Measurements from ENCODE around the gene CD99. TPM values are rescaled to one million over a fixed set of nuclear protein-coding genes. Genes with fewer than 3 reads are reported as not detected.
"Not testable (repeated sequence)": the region's sequence is repeated elsewhere in the genome, so short reads cannot be mapped to it uniquely, and the experiment has no call there.

The CD99 gene
- total RNA-seq, 2 experiments from 2014 or later = 112 to 116 TPM

DNA sequence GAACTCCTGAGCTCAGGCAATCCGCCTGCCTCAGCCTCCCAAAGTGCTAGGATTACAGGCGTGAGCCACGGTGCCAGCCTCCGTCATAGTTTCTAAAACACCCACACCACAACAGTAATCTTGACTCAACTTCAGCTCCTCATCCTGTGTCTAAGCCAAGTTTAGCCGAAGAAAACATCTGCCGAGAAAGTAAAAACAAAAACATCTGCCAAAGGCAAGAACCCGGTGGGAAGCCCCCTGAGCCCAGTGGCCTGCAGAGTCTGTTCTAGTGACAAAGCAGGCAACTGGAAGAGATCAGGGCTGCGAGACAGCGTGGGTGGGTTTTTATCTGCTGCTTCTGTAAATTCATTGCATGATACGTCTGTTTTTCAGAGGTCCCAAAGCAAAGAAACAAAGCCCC lies 26.6 kb upstream of the CD99 start:
- Mint-ChIP-seq H3K4me3 (no peak overlapping the region), H3K4me1 (peaks cover 5% of the 10 kb centered on the region), H3K27ac (no peak overlapping the region), H3K9me3 (no peaks in the 10 kb centered on the region), H3K27me3 (no peaks in the 10 kb centered on the region), H3K36me3 (peaks cover 3% of the 10 kb centered on the region)
- no peak for DNase-seq

DNA sequence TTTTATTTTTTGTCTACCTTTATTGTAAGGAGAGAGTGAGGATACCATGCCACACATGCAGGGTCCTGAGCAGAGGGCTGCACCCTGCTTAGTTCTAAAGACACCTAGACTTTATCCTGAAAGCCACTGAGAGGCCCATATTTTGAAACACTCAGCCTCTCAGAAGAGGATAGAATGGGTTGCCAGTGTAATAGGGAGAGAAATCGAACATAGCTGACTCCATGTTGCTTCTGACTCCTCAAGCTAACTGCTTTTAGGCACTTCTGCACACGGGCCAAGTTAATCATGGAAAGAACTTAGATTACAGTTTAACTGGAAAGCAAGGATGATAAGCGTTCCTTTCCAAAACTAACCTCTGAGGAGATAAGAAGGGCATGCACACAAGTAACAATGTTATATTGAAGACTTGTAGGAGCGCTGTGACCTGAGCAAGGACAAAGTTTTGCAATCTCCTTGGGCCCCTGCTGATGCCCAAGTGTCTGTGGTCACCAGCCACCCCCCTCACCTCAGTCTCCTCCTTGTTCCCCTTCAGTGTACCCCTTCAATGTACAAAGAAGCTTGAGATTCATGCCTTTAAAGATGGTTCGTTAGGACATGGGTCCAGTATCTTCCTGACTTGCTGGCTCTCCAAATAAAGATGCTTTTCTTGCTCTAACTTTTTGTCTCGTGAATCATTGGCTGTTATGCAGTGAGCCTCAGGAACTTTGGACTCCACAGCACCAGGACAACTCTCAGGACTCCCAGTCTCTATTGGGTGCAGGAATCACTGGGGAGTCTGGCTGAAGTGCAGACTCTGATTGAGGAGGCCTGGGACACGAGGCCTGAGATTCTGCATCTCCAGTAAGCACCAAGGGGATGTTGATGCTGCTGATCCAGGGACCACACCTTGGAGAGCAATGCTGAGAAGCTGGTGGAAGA lies 25.4 kb upstream of the CD99 start:
- H3K27ac Mint-ChIP-seq = no peak overlapping the region
- H3K4me1 Mint-ChIP-seq = peaks cover 5% of the 10 kb centered on the region
- H3K9me3 Mint-ChIP-seq = no peaks in the 10 kb centered on the region
- peaks cover 3% of the 10 kb centered on the region for H3K36me3 Mint-ChIP-seq
- no peaks in the 10 kb centered on the region for H3K27me3 Mint-ChIP-seq
- H3K4me3 Mint-ChIP-seq = no peak overlapping the region
- no peak for DNase-seq

DNA sequence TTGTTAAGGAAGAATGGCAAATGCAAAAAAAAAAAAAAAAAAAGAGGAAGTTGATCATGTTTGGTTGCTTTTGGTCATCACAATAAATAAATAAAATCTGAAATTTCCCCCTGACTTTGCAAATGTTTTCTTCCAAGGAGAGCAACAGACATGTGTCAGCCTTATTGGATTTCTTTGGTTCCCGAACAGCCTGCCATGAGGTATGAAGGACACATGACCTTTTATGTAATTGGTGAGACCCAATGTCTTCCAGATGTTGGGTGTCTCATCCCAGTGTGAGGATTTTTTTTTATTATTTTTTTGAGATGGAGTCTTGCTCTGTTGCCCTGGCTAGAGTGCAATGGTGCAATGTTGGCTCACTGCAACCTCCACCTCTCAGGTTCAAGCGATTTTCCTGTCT lies 24.6 kb upstream of the CD99 start:
- Mint-ChIP-seq H3K4me3 (no peak overlapping the region), H3K9me3 (no peaks in the 10 kb centered on the region), H3K4me1 (peaks cover 5% of the 10 kb centered on the region), H3K36me3 (peaks cover 3% of the 10 kb centered on the region), H3K27me3 (no peaks in the 10 kb centered on the region), H3K27ac (no peak overlapping the region)
- DNase-seq = no peak

DNA sequence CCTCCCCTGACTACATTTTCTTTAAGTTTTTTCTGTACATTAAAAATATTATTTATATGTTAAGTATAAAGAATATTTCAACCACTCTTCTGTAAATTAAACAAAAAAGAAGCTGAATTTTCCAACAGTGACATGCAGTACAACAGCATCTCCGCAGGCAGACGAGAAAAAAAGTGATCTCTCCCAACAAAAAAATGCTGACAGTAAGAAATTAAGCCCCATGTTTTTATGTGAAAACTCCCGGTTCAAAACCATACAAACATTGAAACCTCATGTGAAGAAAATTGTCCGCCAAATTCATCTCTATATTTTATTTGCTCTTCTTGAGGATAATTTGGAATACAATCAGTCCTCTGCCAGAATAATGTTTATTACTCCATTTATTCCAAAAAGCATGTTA lies 20.1 kb upstream of the CD99 start:
- Mint-ChIP-seq H3K36me3 (peaks cover 1% of the 10 kb centered on the region), H3K9me3 (no peaks in the 10 kb centered on the region), H3K27ac (no peak overlapping the region), H3K27me3 (no peaks in the 10 kb centered on the region), H3K4me1 (no peaks in the 10 kb centered on the region), H3K4me3 (no peak overlapping the region)
- DNase-seq = no peak

DNA sequence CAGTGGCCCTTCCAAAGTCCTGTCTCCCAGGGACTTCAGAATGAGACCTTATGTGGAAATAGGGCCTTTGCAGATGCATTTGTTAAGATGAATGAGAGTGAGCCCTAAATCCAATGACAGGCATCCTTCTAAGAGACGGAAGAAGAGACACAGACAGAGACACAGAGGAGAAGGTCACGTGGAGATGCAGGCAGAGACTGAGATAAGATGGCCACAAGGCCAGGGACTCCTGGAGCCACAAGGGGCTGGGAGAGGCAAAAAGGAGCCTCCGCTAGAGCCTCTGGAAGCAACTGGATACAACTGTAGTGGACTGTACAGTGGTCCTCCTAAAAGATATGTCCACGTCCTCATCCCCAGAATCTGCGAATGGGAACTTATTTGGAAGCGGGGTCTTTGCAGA lies 19.0 kb upstream of the CD99 start:
- Mint-ChIP-seq H3K36me3 (no peaks in the 10 kb centered on the region), H3K27ac (no peak overlapping the region), H3K4me1 (no peaks in the 10 kb centered on the region), H3K9me3 (no peaks in the 10 kb centered on the region), H3K27me3 (no peaks in the 10 kb centered on the region), H3K4me3 (no peak overlapping the region)
- DNase-seq = no peak

DNA sequence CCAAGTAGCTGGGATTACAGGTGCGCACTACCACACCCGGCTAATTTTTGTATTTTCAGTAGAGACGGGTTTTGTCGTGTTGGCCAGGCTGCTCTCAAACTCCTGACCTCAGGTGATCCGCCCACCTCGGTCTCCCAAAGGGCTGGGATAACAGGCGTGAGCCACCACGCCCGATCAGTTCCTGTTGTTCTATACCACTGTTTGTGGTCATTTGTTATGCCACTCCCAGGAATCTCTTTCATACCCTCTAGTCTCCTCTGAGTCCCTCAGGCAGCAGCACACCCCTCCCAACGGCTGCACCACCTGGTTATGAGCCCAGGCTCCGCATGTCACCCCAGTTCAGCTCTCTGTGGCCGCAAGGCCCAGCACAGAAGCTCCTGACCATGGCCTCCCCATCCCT lies 17.5 kb upstream of the CD99 start:
- H3K4me3 Mint-ChIP-seq = no peak overlapping the region
- H3K9me3 Mint-ChIP-seq = no peaks in the 10 kb centered on the region
- H3K27ac Mint-ChIP-seq = no peak overlapping the region
- H3K36me3 Mint-ChIP-seq = no peaks in the 10 kb centered on the region
- no peak for DNase-seq
- H3K27me3 Mint-ChIP-seq = no peaks in the 10 kb centered on the region
- no peaks in the 10 kb centered on the region for H3K4me1 Mint-ChIP-seq

DNA sequence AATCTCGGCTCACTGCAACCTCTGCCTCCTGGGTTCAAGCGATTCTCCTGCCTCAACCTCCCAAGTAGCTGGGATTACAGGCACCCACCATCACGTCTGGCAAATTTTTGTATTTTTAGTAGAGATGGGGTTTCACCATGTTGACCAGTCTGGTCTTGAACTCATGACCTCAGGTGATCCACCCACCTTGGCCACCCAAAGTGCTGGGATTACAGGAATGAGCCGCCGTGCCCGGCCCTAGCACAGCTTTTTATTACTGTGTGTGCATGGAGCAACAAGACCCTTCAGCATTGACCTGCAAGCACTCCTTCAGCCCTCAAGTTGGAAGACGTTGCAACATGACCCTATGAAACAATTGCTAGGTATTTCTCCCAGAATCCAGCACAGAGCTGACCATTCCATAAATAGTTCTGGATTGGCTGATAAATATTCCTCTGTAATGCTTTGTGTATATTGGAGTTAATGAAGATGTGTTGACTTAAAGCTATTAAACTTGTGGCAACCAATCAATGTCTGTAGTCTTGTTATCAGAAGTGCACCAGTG lies 15.4 kb upstream of the CD99 start:
- not testable (repeated sequence) for H3K9me3 Mint-ChIP-seq, H3K27me3 Mint-ChIP-seq, H3K27ac Mint-ChIP-seq, H3K4me3 Mint-ChIP-seq, H3K4me1 Mint-ChIP-seq, DNase-seq, H3K36me3 Mint-ChIP-seq

DNA sequence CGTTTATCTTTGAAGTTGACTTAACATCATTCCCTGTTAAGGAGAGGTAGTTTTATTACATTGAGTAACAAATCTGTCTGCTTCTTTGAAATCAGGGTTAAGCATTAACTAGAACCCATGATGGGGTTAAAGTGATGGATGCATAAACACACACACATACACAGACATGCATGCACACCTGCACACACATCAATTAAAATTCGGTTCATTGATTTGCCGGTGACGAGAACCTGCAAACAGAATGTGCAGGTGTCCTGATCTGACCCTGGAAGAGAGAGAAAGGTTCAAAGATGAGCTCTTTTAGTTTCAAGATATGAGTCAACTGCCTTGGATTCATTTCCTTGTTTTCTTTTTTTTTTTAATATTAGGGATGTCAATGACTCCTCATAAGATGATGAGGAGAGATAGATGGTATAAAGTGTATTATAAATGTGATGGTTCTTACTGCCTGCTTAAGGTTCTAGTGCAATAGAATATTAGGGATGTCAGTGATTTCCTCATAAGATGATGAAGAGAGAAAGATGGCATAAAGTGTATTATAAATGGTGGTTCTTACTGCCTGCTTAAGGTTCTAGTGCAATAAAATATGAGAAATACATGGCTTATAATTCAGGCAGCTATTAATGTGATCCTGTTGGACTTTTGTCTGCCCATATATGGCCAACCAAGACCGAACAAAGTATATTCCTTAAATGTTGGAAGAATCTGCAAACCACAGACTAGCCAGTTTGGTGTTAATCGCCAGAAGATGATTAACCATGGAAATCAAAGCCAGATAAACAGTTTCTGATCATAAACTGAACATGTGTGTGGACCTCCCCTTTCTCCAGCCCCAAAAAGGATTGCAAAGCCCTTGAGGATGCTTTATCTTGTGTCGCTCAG lies 14.1 kb upstream of the CD99 start:
- no peaks in the 10 kb centered on the region for H3K27me3 Mint-ChIP-seq
- no peak overlapping the region for H3K4me3 Mint-ChIP-seq
- no peak overlapping the region for H3K27ac Mint-ChIP-seq
- H3K4me1 Mint-ChIP-seq = no peaks in the 10 kb centered on the region
- no peak for DNase-seq
- no peaks in the 10 kb centered on the region for H3K9me3 Mint-ChIP-seq
- H3K36me3 Mint-ChIP-seq = no peaks in the 10 kb centered on the region

DNA sequence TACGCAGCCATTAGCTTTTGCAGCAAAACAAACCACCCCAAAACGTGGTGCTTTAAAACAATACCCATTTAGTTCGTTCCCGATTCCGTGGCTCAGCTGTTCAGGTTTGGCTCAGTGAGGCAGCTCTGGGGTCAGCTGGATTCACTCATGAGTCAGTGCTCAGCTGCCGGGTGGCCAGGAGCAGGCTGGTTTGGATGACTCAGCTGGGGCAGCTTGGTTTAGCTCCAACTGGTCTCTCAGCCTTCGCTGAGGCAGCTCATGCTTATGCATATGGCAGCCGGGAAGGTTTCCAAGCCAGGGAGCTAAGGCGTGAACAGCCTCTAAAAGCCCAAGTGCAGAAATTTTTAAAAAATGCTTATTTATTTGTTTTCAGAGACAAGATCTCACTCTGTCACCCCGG lies 13.3 kb upstream of the CD99 start:
- no peaks in the 10 kb centered on the region for H3K36me3 Mint-ChIP-seq
- no peak for DNase-seq
- no peaks in the 10 kb centered on the region for H3K4me1 Mint-ChIP-seq
- H3K27me3 Mint-ChIP-seq = no peaks in the 10 kb centered on the region
- no peaks in the 10 kb centered on the region for H3K9me3 Mint-ChIP-seq
- H3K27ac Mint-ChIP-seq = no peak overlapping the region
- H3K4me3 Mint-ChIP-seq = no peak overlapping the region

DNA sequence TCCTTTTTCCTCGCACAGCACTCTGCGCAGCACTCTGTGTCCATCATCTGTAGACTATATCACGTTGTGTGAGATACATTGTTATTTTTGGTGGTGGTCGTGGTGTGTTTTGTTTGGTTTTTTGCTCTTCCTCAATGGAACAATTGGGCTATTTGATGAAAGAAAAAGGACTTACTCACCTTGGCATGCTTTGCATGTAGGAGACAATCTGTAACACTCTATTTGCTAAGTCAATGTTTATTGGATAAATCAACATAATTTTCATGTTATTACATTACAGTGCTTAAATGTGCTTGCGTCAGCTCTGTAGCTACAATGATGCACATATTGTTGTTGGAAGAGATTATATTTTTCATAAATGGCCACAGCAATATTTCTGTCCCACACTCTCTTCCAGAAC lies 12.5 kb upstream of the CD99 start:
- H3K9me3 Mint-ChIP-seq = no peaks in the 10 kb centered on the region
- no peak for DNase-seq
- H3K4me1 Mint-ChIP-seq = no peaks in the 10 kb centered on the region
- H3K27ac Mint-ChIP-seq = no peak overlapping the region
- no peaks in the 10 kb centered on the region for H3K27me3 Mint-ChIP-seq
- H3K4me3 Mint-ChIP-seq = no peak overlapping the region
- no peaks in the 10 kb centered on the region for H3K36me3 Mint-ChIP-seq

DNA sequence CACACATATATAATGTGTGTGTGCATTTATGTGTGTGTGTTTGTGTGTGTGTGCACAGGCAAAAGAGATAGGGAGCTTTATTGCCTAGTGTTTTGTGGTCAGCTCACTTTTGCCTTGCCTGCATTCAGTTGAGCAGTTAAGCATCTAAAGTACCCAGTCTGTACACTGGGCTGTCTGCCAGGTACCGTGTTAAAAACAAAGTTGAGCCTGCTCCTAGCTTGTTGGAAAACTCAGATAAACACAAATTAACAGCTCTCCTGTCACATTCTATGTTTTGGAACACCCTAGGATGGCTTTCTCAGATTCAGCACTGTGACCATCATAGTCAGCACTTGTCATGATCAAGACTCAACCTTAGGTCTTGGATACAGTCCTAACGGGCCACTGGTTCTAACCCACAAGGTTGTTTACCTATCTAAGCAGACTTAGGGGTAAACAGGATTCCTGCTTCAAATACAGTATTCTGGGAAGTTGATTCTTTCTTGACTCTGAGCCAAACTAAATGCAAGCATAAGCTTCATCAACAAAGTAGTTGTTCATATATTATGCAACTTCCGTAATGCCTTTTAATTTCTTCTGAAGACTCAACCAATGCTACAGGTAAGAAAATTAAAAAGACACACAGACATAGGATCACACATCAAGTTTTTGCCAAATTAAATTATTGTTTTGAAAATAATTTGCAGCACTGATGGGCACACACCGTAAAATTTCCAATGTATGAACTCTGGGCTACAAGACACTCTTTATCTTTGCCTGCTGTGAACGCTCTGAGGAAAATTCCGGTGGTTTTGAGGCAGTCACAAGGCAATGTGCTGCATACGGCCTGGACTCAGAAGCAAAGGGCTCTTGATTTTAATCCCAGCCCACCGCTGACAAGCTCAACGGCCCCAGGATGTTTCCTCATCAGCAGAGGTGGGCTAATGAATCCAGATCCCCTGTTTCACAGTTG lies 11.3 kb upstream of the CD99 start:
- Mint-ChIP-seq H3K27me3 (no peaks in the 10 kb centered on the region), H3K4me3 (no peak overlapping the region), H3K27ac (no peak overlapping the region), H3K36me3 (no peaks in the 10 kb centered on the region), H3K4me1 (no peaks in the 10 kb centered on the region), H3K9me3 (no peaks in the 10 kb centered on the region)
- DNase-seq = no peak

DNA sequence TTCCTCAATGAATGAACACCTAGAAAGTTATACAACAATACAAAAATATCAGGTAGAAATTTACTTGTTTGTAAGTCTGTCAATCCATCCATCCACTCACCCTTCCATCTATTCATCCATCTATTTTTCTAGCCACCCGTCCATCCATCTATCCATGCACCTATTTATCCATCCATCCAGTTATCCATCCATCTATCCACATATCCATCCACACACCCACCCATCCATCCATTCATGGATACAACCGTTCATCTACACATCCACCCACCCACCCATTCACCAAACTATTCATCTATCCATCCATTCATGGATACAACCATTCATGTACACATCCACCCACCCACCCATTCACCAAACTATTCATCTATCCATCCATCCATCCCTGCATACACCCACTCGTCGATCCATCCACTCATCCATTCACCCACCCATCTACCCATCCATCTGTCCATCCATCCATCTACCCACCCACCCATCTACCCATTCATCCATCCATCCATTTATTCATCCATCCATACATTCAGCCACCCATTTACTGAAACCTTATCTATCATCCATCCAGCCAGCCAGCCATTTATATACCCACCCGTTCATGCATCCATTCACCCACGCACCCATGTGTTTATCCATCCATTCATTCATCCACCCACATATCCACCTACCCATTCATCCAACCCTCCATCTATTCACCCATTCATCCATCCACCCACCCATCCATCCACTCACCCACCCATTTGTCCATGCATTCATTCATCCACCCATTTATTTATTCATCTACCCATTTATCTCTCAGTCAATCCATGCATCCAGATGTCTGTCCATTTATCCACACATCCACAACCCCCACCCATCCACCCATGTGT lies 10.4 kb upstream of the CD99 start:
- Mint-ChIP-seq H3K9me3 (no peaks in the 10 kb centered on the region), H3K36me3 (no peaks in the 10 kb centered on the region), H3K4me3 (no peak overlapping the region), H3K4me1 (no peaks in the 10 kb centered on the region), H3K27me3 (no peaks in the 10 kb centered on the region), H3K27ac (no peak overlapping the region)
- no peak for DNase-seq

DNA sequence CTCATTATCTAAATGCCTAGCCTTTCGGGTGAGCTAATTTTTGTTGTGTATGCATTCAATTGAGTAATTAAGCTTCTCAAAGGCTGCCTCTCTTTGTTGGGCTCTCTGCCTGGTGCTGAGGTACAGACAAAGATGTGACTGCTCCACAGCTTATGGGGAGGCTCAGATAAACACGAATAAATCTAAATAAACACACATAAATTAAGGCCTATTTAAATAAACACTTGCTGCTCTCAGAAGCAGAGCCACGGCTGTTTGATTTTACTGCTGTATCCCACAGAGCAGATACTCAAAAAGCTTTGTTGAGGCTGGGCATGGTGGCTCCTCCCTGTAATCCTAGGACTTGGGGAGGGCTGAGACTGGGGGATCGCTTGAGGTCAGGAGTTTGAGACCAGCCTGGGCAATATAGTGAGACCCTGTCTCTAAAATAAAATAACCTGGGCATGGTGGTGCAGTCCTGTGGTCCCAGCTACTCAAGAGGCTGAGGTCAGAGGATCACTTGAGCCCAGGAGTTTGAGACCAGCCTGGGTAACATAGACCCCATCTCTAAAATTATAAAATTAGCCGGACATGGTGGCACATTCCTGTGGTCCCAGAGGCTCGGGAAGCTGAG lies 8.4 kb upstream of the CD99 start:
- no peaks in the 10 kb centered on the region for H3K9me3 Mint-ChIP-seq
- H3K4me1 Mint-ChIP-seq = no peaks in the 10 kb centered on the region
- H3K36me3 Mint-ChIP-seq = no peaks in the 10 kb centered on the region
- no peak overlapping the region for H3K27ac Mint-ChIP-seq
- no peak for DNase-seq
- no peak overlapping the region for H3K4me3 Mint-ChIP-seq
- H3K27me3 Mint-ChIP-seq = no peaks in the 10 kb centered on the region
